GM18951 (cell line): ENCODE measurements around the gene SORCS2.

Experiments
- POLR2A ChIP-seq: IDR thresholded peaks from 4 replicates; pipeline ENCODE4 v1.6.1; 2011; ENCODE audit warnings: mild to moderate bottlenecking; ENCODE audit not compliant: insufficient read length, insufficient read depth; ENCODE audit errors: extremely low read depth
- in situ Hi-C: fragments of 300-500 bp; cut with MboI; formaldehyde crosslinking; loops from one replicate; pipeline ENCODE4 v1.12.0; 2022; ENCODE audit warnings: low sequenced_read_pairs, mixed read lengths, inconsistent platforms; ENCODE audit not compliant: unreplicated experiment

The SORCS2 gene

DNA sequence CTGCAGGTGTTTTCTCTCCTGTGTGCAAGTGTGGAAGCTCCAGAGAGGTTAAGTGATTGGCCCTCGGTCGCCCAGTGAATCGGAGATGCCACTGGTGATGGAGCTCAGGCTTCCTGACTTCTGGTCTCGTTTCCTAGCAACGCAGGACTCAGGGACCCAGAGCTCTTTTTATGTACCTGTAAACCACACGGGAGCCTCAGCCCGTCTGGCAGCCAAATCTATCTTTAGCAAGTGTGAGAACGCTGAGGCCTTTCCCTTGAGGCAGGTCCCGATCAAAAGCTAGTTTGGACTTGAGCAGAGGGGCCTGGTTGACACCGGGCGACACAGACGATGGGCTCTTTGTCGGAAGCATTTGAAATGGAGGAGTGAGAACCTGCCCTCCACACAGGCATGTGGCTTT, 116.8 kb downstream of the SORCS2 start:
- no peak for TF ChIP-seq POLR2A

DNA sequence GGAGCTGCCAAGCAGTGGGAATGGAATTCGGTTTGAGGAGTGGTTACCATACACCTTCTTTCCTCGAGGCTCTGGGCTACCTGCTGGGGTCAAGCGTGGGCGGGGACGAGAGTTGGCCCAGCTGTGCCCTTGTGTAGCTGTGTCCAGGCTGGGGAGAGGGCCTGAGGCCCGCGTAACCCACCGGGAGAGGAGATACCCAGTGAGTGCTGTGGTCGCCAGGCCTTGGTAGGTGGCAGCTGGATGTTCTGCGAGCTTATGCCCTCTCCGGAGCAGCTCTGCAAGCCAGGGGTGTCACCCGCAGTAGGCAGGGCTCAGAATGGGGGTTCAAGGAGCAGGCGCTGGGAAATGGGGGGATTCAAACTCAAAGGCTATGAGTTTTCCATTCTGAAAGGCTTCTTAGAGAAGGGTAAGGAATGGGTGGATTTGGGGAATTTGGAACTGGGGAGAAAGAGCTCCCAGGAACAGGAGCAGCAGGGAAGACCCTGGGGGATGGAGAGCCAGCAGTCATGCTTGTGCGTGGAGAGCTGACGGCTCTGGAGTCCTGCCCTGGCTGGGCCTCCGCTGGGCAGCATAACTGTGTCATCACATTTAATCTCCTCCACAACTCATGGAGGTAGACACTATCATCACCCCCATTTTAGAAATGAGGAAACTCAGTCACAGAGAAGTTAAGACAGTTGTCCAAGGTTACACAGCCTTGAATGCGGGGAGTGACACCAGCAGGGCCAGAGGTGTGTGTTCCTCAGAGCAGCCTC, 117.5 kb downstream of the SORCS2 start:
- in situ Hi-C loops: no loop called here
- no peak for TF ChIP-seq POLR2A

More for the DNA sequence above, 116.8 kb downstream of the SORCS2 start:
- in situ Hi-C loops: no loop called here

DNA sequence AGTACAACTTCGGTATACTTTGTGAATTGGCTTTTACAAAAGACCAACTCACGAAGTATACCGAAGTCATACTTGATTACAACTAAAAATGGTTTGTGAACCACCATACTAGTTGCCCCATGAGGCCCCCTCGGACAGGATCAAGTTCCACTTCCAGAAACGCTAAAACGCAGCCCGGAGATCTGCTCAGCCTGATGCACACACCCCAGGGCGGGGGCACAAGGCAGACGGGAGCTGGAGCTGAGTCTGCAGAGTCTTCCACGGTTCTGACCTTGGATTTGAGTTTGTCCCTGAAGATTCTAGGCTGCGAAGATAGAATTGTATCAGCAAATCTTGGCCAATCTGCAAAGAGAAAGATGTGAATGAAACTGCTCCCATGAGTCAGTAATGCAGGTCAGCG, 118.1 kb downstream of the SORCS2 start:
- TF ChIP-seq POLR2A: no peak
- in situ Hi-C loops: no loop called here

DNA sequence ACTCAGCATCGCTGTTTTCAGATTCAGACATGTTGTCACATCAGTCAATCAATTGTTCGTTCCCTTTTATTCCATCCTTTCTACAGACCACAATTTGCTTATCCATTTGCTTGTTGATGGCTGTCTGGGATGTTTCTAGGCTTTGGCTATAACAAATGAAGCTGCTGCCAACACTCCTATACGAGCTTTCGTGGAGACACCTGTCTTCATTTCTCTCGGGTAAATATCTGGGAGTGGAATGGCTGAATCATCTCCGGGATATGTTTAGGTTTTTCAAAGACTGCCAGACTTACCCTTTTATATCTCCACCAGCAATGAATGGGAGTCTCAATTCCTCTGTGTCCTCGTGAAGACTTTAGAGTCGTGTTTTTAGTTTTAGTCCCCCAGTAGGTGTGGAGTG, 118.9 kb downstream of the SORCS2 start:
- in situ Hi-C loops: no loop called here
- TF ChIP-seq POLR2A: no peak

DNA sequence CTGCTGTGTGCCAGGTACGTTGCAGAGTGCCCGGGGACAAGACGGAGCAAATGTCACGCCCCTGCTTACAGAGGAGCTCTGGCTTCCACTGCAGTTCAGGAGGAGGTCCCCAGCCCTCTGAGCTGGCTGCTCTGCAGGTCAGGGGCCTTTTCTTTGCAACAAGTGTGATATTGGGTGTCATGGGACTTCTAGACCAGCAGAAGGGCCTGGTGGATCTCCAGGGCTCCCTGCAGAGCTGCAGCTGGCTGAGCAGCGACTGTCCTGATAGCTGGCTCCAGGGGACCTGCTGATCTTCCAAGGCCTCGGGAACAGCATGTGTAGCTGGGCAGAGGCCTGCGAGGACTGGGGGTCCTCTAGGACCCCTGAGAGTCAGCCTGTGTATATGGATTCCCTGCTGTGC, 120.4 kb downstream of the SORCS2 start:
- TF ChIP-seq POLR2A: no peak
- in situ Hi-C loops: no loop called here

DNA sequence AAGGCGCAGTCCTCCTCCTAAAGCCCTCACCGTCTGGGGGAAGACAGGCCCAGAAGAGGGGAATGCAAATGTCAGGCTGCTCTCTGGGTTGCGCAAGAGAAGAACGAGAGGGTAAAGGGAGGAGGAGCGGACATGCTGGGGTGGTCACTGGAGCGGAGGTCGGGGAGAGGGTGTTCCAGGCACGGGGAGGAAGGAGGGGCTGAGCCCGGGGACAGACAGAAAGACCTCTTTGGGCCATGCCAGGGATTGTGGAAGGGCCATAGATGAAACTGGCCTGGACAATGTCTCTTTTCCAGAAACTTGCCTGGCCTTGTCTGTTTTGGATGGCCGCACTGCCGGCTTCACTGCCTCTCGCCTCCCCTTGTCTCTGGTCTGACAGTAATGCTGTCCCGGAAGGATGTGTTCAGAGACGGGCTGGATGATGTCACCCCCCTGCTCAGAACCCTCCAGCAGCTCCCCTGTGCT, 121.0 kb downstream of the SORCS2 start:
- in situ Hi-C loops: no loop called here
- TF ChIP-seq POLR2A: no peak

DNA sequence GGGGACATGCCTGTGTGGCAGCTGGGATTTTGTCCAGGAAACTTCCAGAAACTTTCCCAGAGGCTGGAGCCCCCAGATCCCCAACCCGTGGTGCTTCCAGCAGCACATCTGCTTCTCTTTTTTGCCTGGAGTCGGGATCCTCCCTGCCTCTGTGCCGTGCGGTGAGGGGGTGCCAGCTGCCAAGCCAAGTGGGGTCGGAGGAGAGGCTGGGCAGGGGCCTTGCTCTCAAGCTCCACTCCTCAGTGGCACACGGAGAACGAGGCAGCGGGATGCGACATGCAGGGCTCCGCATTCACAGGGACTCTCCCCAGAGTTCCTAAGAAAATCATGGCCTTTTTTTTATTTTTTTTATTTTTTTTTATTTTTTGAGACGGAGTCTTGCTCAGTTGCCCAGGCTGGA, 121.7 kb downstream of the SORCS2 start:
- in situ Hi-C loops: no loop called here

DNA sequence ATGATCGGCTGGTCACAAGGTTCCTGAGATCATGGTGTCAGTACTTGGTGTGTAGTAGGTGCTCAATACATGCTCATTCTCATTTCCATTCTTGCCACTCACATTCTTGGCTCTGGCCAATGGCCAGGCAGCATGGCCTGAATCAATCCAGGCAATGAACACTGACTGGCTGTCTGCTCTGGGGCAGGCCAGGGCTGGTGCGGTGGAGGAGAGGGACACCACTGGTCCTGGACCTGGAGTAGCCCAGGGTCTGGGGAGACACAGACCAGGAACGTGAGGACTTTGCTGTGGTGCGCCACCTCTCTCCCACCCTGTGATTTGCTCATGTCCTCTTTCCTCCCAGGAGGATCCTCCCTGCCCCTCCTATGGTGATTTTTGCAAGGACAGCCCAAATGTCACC, 122.9 kb downstream of the SORCS2 start:
- no peak for TF ChIP-seq POLR2A
- in situ Hi-C loops: no loop called here

More for the DNA sequence above, 121.7 kb downstream of the SORCS2 start:
- TF ChIP-seq POLR2A: no peak

DNA sequence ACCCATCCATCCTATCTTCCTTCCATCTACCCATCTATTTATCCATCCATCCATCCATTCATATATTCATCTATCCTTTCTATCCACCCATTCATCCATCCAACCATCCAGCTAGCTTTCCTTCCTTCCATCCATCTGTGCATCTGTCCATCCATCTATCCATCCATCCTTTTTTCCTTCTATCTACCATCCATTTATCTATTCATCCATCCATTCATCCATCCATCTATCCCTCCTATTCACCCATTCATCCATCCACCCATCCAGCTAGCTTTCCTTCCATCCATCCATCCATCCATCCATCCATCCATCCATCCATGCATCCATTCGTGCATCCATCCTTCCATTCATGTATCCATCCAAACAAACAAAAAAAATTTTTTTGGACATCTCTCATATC, 123.6 kb downstream of the SORCS2 start:
- no peak for TF ChIP-seq POLR2A
- in situ Hi-C loops: no loop called here

DNA sequence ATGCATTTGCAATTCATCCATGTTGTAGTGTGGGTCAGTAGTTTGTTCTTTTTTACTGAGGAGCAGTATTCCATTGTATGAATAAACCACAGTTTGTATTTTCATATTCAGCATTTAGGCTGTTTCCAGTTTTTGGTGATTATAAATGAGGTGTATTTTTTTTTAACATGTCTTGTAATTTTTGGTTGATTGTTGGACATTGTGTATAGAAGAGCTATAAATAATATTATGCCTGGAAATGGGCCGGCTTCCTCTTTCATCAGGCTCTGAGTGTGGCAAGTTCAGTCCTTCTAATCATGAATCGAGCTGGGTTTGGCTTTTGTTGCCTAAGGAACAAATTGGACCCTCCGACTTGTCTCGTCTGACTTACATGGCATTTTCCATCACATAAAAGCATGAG, 126.7 kb downstream of the SORCS2 start:
- TF ChIP-seq POLR2A: no peak
- in situ Hi-C loops: no loop called here

DNA sequence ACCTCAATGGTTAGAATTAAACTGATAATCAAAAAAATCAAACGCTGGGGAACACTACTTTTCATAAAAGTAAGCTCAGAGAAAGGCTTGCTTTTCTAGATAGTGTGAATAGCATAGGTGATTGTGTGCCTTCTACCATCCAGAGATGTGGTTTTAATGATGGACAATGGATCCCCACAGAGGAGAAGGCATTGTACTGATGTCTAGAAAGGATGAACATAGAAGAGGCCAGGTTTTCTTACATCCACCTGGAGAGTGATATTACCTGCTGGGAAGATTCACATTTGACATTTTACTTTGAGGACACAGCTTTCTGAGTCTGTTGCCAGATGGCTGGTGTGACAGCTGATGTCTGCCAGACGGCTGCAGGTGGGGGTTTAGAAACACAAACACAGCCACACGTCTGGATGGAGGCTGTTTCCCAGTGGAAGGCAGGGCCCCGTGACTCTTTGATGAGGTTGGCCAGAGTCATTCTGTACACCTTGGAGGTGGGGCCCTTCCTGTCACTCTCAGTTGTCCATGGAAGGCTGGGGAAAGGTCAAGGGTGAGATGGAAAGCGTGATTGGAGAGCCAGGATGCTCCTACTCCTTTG, 128.0 kb downstream of the SORCS2 start:
- no peak for TF ChIP-seq POLR2A
- in situ Hi-C loops: no loop called here

DNA sequence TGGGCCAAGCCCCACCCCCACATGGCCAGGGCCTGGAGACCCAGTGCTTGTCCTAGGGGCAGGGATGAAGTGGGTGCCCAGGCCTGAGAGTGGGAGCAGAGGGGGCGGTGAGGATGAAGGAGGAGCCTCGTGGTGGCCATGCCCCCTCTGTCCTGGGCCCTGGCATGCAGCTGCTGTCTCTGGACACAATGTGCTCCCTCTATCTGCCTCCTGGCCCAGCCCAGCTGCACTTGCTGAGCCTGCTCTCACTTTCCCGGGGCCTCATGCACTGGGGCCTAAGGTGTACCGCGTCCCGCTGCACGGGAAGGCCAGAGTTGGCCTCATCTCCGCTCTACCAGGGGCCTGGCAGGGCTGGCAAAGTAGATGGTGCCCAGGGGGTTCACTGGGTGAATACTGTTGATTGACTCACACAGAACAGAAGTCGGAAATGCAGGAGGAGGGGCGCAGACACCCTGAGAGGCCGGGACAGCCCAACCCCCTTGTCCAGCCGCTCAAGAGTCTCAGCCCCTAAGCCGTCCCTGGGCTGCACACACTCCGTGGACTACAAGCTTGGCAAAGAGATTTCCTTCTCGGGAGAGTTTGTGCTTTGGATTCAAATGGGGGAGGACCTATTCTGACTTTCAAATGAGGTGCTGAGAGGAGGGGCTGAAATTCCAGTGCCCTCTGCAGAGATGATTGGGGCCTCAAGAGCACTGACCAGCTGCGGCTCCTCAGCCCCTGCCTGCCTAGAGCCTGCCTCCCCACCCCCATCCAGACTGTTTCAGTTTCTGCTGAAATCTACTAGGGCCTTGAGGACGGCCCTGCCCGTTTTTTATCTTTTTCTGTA, 130.0 kb downstream of the SORCS2 start:
- in situ Hi-C loops: no loop called here
- TF ChIP-seq POLR2A: no peak

DNA sequence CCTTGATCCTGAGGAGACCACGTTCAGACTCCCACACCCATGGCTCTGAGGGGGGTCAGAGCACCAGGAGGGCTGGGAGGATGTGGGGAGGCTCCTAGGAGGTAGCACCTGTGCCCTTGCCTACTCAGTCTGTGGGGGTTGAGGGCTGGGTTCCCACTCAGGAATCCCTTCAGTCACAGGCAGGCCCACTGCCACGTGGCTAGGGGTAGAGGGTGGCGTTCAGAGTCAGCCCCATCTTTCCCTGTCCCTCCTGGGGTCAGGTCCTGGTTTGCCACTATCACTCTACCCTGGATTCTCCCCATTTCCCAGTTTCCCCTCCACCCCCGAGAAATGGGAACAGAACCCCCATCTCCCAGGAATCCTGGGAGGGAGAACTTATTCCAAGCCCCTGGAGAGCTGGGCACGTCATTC, 131.1 kb downstream of the SORCS2 start:
- in situ Hi-C loops: no loop called here
- TF ChIP-seq POLR2A: no peak
